ENCODE measurements around the gene ZNF488.

GRCh38 chr10:47369251-47369894, 14.7 kb downstream of the ZNF488 start:
- no peak for TF ChIP-seq TAF1 (IDR thresholded peaks at IDR 0.05; ENCODE audit: borderline replicate concordance, low read depth, low read length)
- TF ChIP-seq CTCF (IDR thresholded peaks at IDR 0.05): no peak
- no peak for TF ChIP-seq POLR2AphosphoS5 (IDR thresholded peaks at IDR 0.05; ENCODE audit: low read depth, low read length)
- TF ChIP-seq RFX5 (IDR thresholded peaks at IDR 0.05; ENCODE audit: low read length): no peak
- TF ChIP-seq FOXM1 (IDR thresholded peaks at IDR 0.05; ENCODE audit: low read depth): no peak
- no peak for TF ChIP-seq PBX3 (IDR thresholded peaks at IDR 0.05)
- no peak for TF ChIP-seq REST (IDR thresholded peaks at IDR 0.05; ENCODE audit: low read depth, low read length)
- no peak for TF ChIP-seq RAD21 (IDR thresholded peaks at IDR 0.05; ENCODE audit: low read length)
- TF ChIP-seq EP300 (IDR thresholded peaks at IDR 0.05; ENCODE audit: borderline replicate concordance in 1 of 2, low read depth in 1 of 2, low read length in 1 of 2): no peak
- TF ChIP-seq USF1 (IDR thresholded peaks at IDR 0.05; ENCODE audit: borderline replicate concordance, low read depth): no peak
- TF ChIP-seq GABPA (IDR thresholded peaks at IDR 0.05; ENCODE audit: low read depth): no peak
- TF ChIP-seq YY1 (IDR thresholded peaks at IDR 0.05; ENCODE audit: low read depth): no peak
